NCI-H446 treated with DMSO at 0.1 percent for 48 hours (cell line): ENCODE data around the gene NAB2.
A peak's percentile ranks its signal among the peaks of the same experiment; 100 is the strongest.
"Not testable (repeated sequence)": the region's sequence is repeated elsewhere in the genome, so short reads cannot be mapped to it uniquely, and the experiment has no call there.

Experiments used
- DNase-seq: peaks from one replicate; lab custom pipeline; 2025; lab: John Stamatoyannopoulos, UW

The NAB2 gene

GRCh38 chr12:57110104-57111030, 21.5 kb downstream of the NAB2 start:
- no peak for DNase-seq

GRCh38 chr12:57111031-57111734, 22.3 kb downstream of the NAB2 start, which contains the start of gene STAT6:
STAT6 (minus strand) TSS chr12:57111362; CDS start chr12:57108278, 3,084 bp downstream.
- no peak for DNase-seq

GRCh38 chr12:57112492-57113294, 23.8 kb downstream of the NAB2 start:
- DNase-seq, result no peak

- DNase-seq, result no peak
These were observed 27.8 kb downstream of the NAB2 start for GRCh38 chr12:57116580-57117281.

- DNase-seq, result no peak
These were observed 29.9 kb downstream of the NAB2 start for GRCh38 chr12:57118711-57119271.

GRCh38 chr12:57119294-57120085, 30.6 kb downstream of the NAB2 start:
- no peak for DNase-seq

- DNase-seq, result not testable (repeated sequence)
These were observed 31.8 kb downstream of the NAB2 start for GRCh38 chr12:57120718-57121117.

GRCh38 chr12:57123813-57124212, 34.9 kb downstream of the NAB2 start:
- DNase-seq, result no peak

GRCh38 chr12:57124261-57124877, 35.5 kb downstream of the NAB2 start:
- peak; percentile 8 for DNase-seq

GRCh38 chr12:57126061-57126460, 37.1 kb downstream of the NAB2 start:
- no peak for DNase-seq

GRCh38 chr12:57126561-57126960, 37.6 kb downstream of the NAB2 start:
- DNase-seq, result no peak

- DNase-seq, result no peak
These were observed 38.3 kb downstream of the NAB2 start for GRCh38 chr12:57127101-57127725.

- peak; percentile 39 for DNase-seq
These were observed 39.0 kb downstream of the NAB2 start, which contains the start of gene LRP1 for GRCh38 chr12:57127726-57128518. LRP1 (plus strand) TSS chr12:57128483; CDS start chr12:57128965, 482 bp downstream.

GRCh38 chr12:57128519-57129247, 39.8 kb downstream of the NAB2 start:
- DNase-seq, result no peak

GRCh38 chr12:57129321-57129842, 40.5 kb downstream of the NAB2 start:
- no peak for DNase-seq

GRCh38 chr12:57129889-57130288, 41.0 kb downstream of the NAB2 start:
- no peak for DNase-seq

- no peak for DNase-seq
These were observed 42.0 kb downstream of the NAB2 start for GRCh38 chr12:57130941-57131340.
